ENCODE measurements around the gene ABCB4.

GRCh38 chr7:87370660-87371180, 104.8 kb downstream of the ABCB4 start:
- no peak for TF ChIP-seq CTCF (optimal IDR thresholded peaks at IDR 0.05 in 1 of 3, IDR thresholded peaks at IDR 0.05 in 1 of 3, conservative IDR thresholded peaks at IDR 0.05 in 1 of 3; ENCODE audit: extremely low read depth in 1 of 3, insufficient read depth in 2 of 3, low read length in 3 of 3)
- no peak for TF ChIP-seq EZH2 (IDR thresholded peaks at IDR 0.05; ENCODE audit: low read length)

Data from keratinocyte (primary cell).